A549 (cell line): ENCODE results near the gene PDP2.

Experiments used
- CTCF ChIP-seq: fragments of >200 bp; sonication (Bioruptor Twin); formaldehyde crosslinking; IDR thresholded peaks from 3 replicates; pipeline ENCODE4 v1.5.1; 2016
- POLR2A ChIP-seq: IDR thresholded peaks from 2 replicates; pipeline ENCODE4 v1.6.1; 2012; ENCODE audit warnings: mild to moderate bottlenecking, low read length
- POLR2AphosphoS2 ChIP-seq: conservative IDR thresholded peaks from 2 replicates; pipeline ENCODE4 v1.6.1; 2012; ENCODE audit warnings: low read length, improper control_type of control experiment, inconsistent platforms
- SMC3 ChIP-seq: fragments of >200 bp; sonication (Bioruptor Twin); formaldehyde crosslinking; IDR thresholded peaks from 3 replicates; pipeline ENCODE4 v1.6.1; 2018; ENCODE audit warnings: inconsistent platforms

DNA sequence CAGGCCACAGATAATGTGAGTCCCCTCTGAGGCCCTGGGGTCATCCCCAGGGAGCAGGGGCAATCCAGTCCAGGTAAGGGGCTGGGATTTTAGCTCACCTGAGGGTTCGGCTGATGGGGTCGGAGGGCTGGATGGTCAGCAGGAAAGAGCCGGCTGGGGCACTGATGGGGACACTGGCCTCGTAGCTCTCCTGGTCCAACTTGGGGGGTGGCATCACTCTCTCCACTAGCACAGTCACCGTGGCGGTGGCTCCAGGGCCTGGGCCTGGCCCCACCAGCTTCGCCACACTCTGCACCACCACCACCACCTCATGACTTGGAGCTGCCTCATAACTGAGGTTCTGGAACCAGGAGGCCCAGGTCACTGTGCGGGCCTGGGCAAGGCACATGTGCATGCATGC, 31.5 kb downstream of the PDP2 start:
- TF ChIP-seq SMC3 (no peak), POLR2A (no peak), CTCF (no peak), POLR2AphosphoS2 (no peak)
